WTC11 (cell line): ENCODE results near the gene SMG7. TPM values are rescaled to one million over a fixed set of nuclear protein-coding genes. Genes with fewer than 3 reads are reported as not detected.

Experiments used
- ATAC-seq: fragments of 200-7000 bp; cut with Tn5 transposase; 2 replicates; pipeline ENCODE4 v1.10.0; 2021; ENCODE audit warnings: mild to moderate bottlenecking, moderate library complexity
- CTCF ChIA-PET: fragments of 300-600 bp; sonication (Branson Sonifier 250); formaldehyde crosslinking; loops from one replicate; lab custom pipeline; 2021; ENCODE audit warnings: antibody characterized with exemption; lab: Charles Lee
- POLR2A ChIA-PET: fragments of 350-600 bp; sonication (Branson Sonifier 250); formaldehyde crosslinking; loops from one replicate; lab custom pipeline; 2021; ENCODE audit warnings: antibody characterized with exemption; lab: Charles Lee
- DNase-seq: peaks from one replicate; pipeline ENCODE4 v3.0.0; 2021; ENCODE audit warnings: low spot score
- H3K27ac Mint-ChIP-seq: 2 replicates; pipeline ENCODE4 v1.8.0; 2021; ENCODE audit warnings: mixed read lengths
- H3K27me3 Mint-ChIP-seq: 2 replicates; pipeline ENCODE4 v1.8.0; 2021; ENCODE audit warnings: low read depth, mild to moderate bottlenecking, moderate library complexity, mixed read lengths
- H3K36me3 Mint-ChIP-seq: 2 replicates; pipeline ENCODE4 v1.8.0; 2021; ENCODE audit warnings: mixed read lengths
- H3K4me1 Mint-ChIP-seq: 2 replicates; pipeline ENCODE4 v1.8.0; 2022; ENCODE audit warnings: mixed read lengths
- H3K4me3 Mint-ChIP-seq: 2 replicates; pipeline ENCODE4 v1.8.0; 2021; ENCODE audit warnings: mild to moderate bottlenecking, moderate library complexity, mixed read lengths
- H3K9me3 Mint-ChIP-seq: 2 replicates; pipeline ENCODE4 v1.8.0; 2021; ENCODE audit warnings: mixed read lengths
- ATF2 ChIP-seq: sonication (generic); formaldehyde crosslinking; IDR thresholded peaks from 2 replicates; pipeline ENCODE4 v1.8.1; 2022; ENCODE audit warnings: low read depth, missing genetic modification reagents, borderline replicate concordance
- E2F4 ChIP-seq: sonication (generic); formaldehyde crosslinking; IDR thresholded peaks from 2 replicates; pipeline ENCODE4 v1.8.1; 2022; ENCODE audit warnings: low read depth, mild to moderate bottlenecking, moderate library complexity, missing genetic modification reagents, borderline replicate concordance
- FOXJ3 ChIP-seq: sonication (generic); formaldehyde crosslinking; IDR thresholded peaks from 2 replicates; pipeline ENCODE4 v1.9.0; 2021; ENCODE audit warnings: missing genetic modification reagents, mild to moderate bottlenecking, borderline replicate concordance
- FOXP1 ChIP-seq: sonication (generic); formaldehyde crosslinking; IDR thresholded peaks from 2 replicates; pipeline ENCODE4 v1.8.0; 2022; ENCODE audit warnings: missing genetic modification reagents, mild to moderate bottlenecking, moderate library complexity, borderline replicate concordance
- GABPB1 ChIP-seq: sonication (generic); formaldehyde crosslinking; IDR thresholded peaks from 2 replicates; pipeline ENCODE4 v1.8.1; 2023; ENCODE audit warnings: mild to moderate bottlenecking, missing genetic modification reagents
- GRHL2 ChIP-seq: fragments of 250-450 bp; sonication (Bioruptor Pico); IDR thresholded peaks from 2 replicates; pipeline ENCODE4 v1.8.0; 2022; ENCODE audit warnings: mild to moderate bottlenecking, moderate library complexity; ENCODE audit not compliant: insufficient replicate concordance, severe bottlenecking
- GTF2I ChIP-seq: fragments of 250-450 bp; sonication (Bioruptor Pico); conservative IDR thresholded peaks from 2 replicates; pipeline ENCODE4 v1.4.0; 2021; ENCODE audit warnings: mild to moderate bottlenecking
- NFE2L1 ChIP-seq: sonication (generic); formaldehyde crosslinking; IDR thresholded peaks from 2 replicates; pipeline ENCODE4 v1.8.1; 2023; ENCODE audit warnings: missing genetic modification reagents
- NR3C1 ChIP-seq: sonication (generic); formaldehyde crosslinking; conservative IDR thresholded peaks from 2 replicates; pipeline ENCODE4 v1.8.1; 2023; ENCODE audit warnings: low read depth, mild to moderate bottlenecking, missing genetic modification reagents
- OVOL2 ChIP-seq: fragments of 250-450 bp; sonication (Bioruptor Pico); IDR thresholded peaks from 2 replicates; pipeline ENCODE4 v1.9.0; 2021; ENCODE audit warnings: mild to moderate bottlenecking, borderline replicate concordance
- STAT6 ChIP-seq: sonication (generic); formaldehyde crosslinking; conservative IDR thresholded peaks from 2 replicates; pipeline ENCODE4 v1.8.1; 2023; ENCODE audit warnings: mild to moderate bottlenecking, low read depth, missing genetic modification reagents, moderate library complexity
- ZNF121 ChIP-seq: sonication (generic); formaldehyde crosslinking; IDR thresholded peaks from 2 replicates; pipeline ENCODE4 v1.8.0; 2023; ENCODE audit warnings: missing genetic modification reagents
- ZNF219 ChIP-seq: sonication (generic); formaldehyde crosslinking; IDR thresholded peaks from 2 replicates; pipeline ENCODE4 v1.8.0; 2023; ENCODE audit warnings: missing genetic modification reagents, mild to moderate bottlenecking, borderline replicate concordance
- ZNF317 ChIP-seq: sonication (generic); formaldehyde crosslinking; IDR thresholded peaks from 2 replicates; pipeline ENCODE4 v1.8.1; 2023; ENCODE audit warnings: low read depth, mild to moderate bottlenecking, moderate library complexity, missing genetic modification reagents, borderline replicate concordance
- ZNF425 ChIP-seq: fragments of 250-450 bp; sonication (Bioruptor Pico); conservative IDR thresholded peaks from 2 replicates; pipeline ENCODE4 v1.9.0; 2021; ENCODE audit warnings: mild to moderate bottlenecking
- total RNA-seq: library from RNA; stranded (reverse); gene quantifications from 3 replicates; pipeline ENCODE4 v1.2.3, GENCODE V29; 2021
- TF ChIP-seq, protein P1 (sequence below): fragments of 200-600 bp; IDR thresholded peaks from 2 replicates; pipeline ENCODE4 v1.8.0; 2022; ENCODE audit warnings: antibody characterized with exemption
- TF ChIP-seq, protein P2 (sequence below): sonication (generic); formaldehyde crosslinking; IDR thresholded peaks from 2 replicates; pipeline ENCODE4 v1.8.0; 2022; ENCODE audit warnings: mild to moderate bottlenecking, missing genetic modification reagents
- TF ChIP-seq, protein P3 (sequence below): fragments of 250-450 bp; sonication (Bioruptor Pico); IDR thresholded peaks from 2 replicates; pipeline ENCODE4 v1.9.0; 2021; ENCODE audit warnings: mild to moderate bottlenecking
- TF ChIP-seq, protein P4 (sequence below): sonication (generic); formaldehyde crosslinking; IDR thresholded peaks from 2 replicates; pipeline ENCODE4 v1.8.0; 2022; ENCODE audit warnings: mild to moderate bottlenecking, missing genetic modification reagents

The SMG7 gene
- total RNA-seq, 1 experiment from 2014 or later: 57.8 TPM

GRCh38 chr1:183569141-183569540, 96.8 kb downstream of the SMG7 start (continued):
- TF ChIP-seq, protein P1, sequence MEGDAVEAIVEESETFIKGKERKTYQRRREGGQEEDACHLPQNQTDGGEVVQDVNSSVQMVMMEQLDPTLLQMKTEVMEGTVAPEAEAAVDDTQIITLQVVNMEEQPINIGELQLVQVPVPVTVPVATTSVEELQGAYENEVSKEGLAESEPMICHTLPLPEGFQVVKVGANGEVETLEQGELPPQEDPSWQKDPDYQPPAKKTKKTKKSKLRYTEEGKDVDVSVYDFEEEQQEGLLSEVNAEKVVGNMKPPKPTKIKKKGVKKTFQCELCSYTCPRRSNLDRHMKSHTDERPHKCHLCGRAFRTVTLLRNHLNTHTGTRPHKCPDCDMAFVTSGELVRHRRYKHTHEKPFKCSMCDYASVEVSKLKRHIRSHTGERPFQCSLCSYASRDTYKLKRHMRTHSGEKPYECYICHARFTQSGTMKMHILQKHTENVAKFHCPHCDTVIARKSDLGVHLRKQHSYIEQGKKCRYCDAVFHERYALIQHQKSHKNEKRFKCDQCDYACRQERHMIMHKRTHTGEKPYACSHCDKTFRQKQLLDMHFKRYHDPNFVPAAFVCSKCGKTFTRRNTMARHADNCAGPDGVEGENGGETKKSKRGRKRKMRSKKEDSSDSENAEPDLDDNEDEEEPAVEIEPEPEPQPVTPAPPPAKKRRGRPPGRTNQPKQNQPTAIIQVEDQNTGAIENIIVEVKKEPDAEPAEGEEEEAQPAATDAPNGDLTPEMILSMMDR: no peak
- no peak for TF ChIP-seq OVOL2 (CRISPR knock-in tag)
- no peak for TF ChIP-seq STAT6 (CRISPR knock-in tag)
- no peak for TF ChIP-seq NR3C1
- TF ChIP-seq GRHL2 (CRISPR knock-in tag): no peak
- TF ChIP-seq FOXP1 (CRISPR knock-in tag): no peak
- no peak for TF ChIP-seq ZNF219 (CRISPR knock-in tag)
- no peak for TF ChIP-seq E2F4 (CRISPR knock-in tag)
- no peak for TF ChIP-seq GTF2I

DNA sequence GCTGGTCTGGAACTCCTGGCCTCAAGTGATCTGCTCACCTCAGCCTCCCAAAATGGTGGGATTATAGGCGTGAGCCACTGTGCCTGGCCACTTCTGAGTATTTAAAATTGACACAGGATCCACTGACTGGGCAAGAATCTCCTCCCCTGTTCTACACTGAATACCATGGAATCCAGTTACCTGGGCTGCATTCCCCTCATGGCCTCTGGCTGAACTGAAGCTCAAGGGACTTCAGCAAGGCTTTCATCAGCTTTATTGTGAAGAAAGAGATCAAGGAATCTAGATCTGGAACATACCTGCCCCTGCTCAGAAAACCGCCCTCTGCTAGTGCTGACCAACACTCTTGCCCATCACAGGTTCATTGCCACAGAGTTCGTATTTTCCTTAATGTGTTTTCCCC, 97.5 kb downstream of the SMG7 start:
- H3K36me3 Mint-ChIP-seq: no peaks in the 10 kb centered on the region
- no peaks in the 10 kb centered on the region for H3K4me1 Mint-ChIP-seq
- H3K9me3 Mint-ChIP-seq: no peaks in the 10 kb centered on the region
- CTCF ChIA-PET: no interaction called here
- H3K27me3 Mint-ChIP-seq: no peaks in the 10 kb centered on the region
- ATAC-seq (no peak), DNase-seq (no peak)
- H3K4me3 Mint-ChIP-seq: no peak overlapping the region
- POLR2A ChIA-PET: no interaction called here
- no peak overlapping the region for H3K27ac Mint-ChIP-seq
- TF ChIP-seq NFE2L1 (CRISPR knock-in tag) (no peak), ATF2 (CRISPR knock-in tag) (no peak), FOXJ3 (CRISPR knock-in tag) (no peak), ZNF121 (CRISPR knock-in tag) (no peak), ZNF425 (CRISPR knock-in tag) (no peak), GABPB1 (CRISPR knock-in tag) (no peak), ZNF317 (CRISPR knock-in tag) (no peak)
- TF ChIP-seq, protein P2, sequence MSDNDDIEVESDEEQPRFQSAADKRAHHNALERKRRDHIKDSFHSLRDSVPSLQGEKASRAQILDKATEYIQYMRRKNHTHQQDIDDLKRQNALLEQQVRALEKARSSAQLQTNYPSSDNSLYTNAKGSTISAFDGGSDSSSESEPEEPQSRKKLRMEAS (CRISPR knock-in tag): no peak
- TF ChIP-seq, protein P3, sequence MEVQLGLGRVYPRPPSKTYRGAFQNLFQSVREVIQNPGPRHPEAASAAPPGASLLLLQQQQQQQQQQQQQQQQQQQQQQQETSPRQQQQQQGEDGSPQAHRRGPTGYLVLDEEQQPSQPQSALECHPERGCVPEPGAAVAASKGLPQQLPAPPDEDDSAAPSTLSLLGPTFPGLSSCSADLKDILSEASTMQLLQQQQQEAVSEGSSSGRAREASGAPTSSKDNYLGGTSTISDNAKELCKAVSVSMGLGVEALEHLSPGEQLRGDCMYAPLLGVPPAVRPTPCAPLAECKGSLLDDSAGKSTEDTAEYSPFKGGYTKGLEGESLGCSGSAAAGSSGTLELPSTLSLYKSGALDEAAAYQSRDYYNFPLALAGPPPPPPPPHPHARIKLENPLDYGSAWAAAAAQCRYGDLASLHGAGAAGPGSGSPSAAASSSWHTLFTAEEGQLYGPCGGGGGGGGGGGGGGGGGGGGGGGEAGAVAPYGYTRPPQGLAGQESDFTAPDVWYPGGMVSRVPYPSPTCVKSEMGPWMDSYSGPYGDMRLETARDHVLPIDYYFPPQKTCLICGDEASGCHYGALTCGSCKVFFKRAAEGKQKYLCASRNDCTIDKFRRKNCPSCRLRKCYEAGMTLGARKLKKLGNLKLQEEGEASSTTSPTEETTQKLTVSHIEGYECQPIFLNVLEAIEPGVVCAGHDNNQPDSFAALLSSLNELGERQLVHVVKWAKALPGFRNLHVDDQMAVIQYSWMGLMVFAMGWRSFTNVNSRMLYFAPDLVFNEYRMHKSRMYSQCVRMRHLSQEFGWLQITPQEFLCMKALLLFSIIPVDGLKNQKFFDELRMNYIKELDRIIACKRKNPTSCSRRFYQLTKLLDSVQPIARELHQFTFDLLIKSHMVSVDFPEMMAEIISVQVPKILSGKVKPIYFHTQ: no peak
- TF ChIP-seq, protein P4, sequence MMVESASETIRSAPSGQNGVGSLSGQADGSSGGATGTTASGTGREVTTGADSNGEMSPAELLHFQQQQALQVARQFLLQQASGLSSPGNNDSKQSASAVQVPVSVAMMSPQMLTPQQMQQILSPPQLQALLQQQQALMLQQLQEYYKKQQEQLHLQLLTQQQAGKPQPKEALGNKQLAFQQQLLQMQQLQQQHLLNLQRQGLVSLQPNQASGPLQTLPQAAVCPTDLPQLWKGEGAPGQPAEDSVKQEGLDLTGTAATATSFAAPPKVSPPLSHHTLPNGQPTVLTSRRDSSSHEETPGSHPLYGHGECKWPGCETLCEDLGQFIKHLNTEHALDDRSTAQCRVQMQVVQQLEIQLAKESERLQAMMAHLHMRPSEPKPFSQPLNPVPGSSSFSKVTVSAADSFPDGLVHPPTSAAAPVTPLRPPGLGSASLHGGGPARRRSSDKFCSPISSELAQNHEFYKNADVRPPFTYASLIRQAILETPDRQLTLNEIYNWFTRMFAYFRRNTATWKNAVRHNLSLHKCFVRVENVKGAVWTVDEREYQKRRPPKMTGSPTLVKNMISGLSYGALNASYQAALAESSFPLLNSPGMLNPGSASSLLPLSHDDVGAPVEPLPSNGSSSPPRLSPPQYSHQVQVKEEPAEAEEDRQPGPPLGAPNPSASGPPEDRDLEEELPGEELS: no peak
- TF ChIP-seq, protein P1: no peak
